ENCODE results near the gene HYOU1.
"Not testable (repeated sequence)": the region's sequence is repeated elsewhere in the genome, so short reads cannot be mapped to it uniquely, and the experiment has no call there.

Gene HYOU1

GRCh38 chr11:119041821-119042514, 15.0 kb downstream of the HYOU1 start:
- TF ChIP-seq CTCF (IDR thresholded peaks at IDR 0.05; ENCODE audit: borderline replicate concordance, extremely low read depth, low read length, poor library complexity, severe bottlenecking) (no peak), EZH2 (IDR thresholded peaks at IDR 0.05; ENCODE audit: borderline replicate concordance, low read depth, low read length, severe bottlenecking) (no peak)
- Histone ChIP-seq H2AFZ (ENCODE audit: low read depth, low read length) (no peak overlapping the region), H3K9ac (ENCODE audit: low read depth, low read length) (no peak overlapping the region), H3K36me3 (ENCODE audit: insufficient read depth, low read length) (peaks cover 25% of the 10 kb centered on the region), H4K20me1 (ENCODE audit: insufficient read depth, low read length) (no peaks in the 10 kb centered on the region), H3K4me3 (ENCODE audit: low read depth in 1 of 2, low read length in 2 of 2) (no peak overlapping the region), H3K9me3 (ENCODE audit: insufficient read depth, low read length, severe bottlenecking) (no peaks in the 10 kb centered on the region), H3K27ac (ENCODE audit: low read length) (no peak overlapping the region), H3K4me2 (ENCODE audit: insufficient read depth, low read length) (no peak overlapping the region), H3K79me2 (ENCODE audit: insufficient read depth, low read length) (no peaks in the 10 kb centered on the region), H3K27me3 (ENCODE audit: insufficient read depth, low read length, poor library complexity) (no peaks in the 10 kb centered on the region), H3K4me1 (ENCODE audit: insufficient read depth, low read length) (no peaks in the 10 kb centered on the region)
- DNase-seq (no peak), ATAC-seq (ENCODE audit: insufficient read depth, low read depth) (0 out of 3 replicates have a peak, but pooled peaks have one; percentile 25)

- H3K4me2 ChIP-seq (ENCODE audit: insufficient read depth, low read length); H4K20me1 ChIP-seq (ENCODE audit: insufficient read depth, low read length); H3K79me2 ChIP-seq (ENCODE audit: insufficient read depth, low read length); H3K4me3 ChIP-seq (ENCODE audit: low read depth in 1 of 2, low read length in 2 of 2); ATAC-seq (ENCODE audit: insufficient read depth, low read depth); H3K27ac ChIP-seq (ENCODE audit: low read length); H3K36me3 ChIP-seq (ENCODE audit: insufficient read depth, low read length); H3K4me1 ChIP-seq (ENCODE audit: insufficient read depth, low read length); H2AFZ ChIP-seq (ENCODE audit: low read depth, low read length); DNase-seq; H3K27me3 ChIP-seq (ENCODE audit: insufficient read depth, low read length, poor library complexity); H3K9ac ChIP-seq (ENCODE audit: low read depth, low read length); H3K9me3 ChIP-seq (ENCODE audit: insufficient read depth, low read length, severe bottlenecking): not testable (repeated sequence)
Observed at GRCh38 chr11:119039471-119039870, 17.5 kb downstream of the HYOU1 start.

- Histone ChIP-seq H3K9ac (ENCODE audit: low read depth, low read length) (no peak overlapping the region), H3K79me2 (ENCODE audit: insufficient read depth, low read length) (no peaks in the 10 kb centered on the region), H3K4me3 (ENCODE audit: low read depth in 1 of 2, low read length in 2 of 2) (no peak overlapping the region), H3K27ac (ENCODE audit: low read length) (no peak overlapping the region), H3K4me1 (ENCODE audit: insufficient read depth, low read length) (no peaks in the 10 kb centered on the region), H4K20me1 (ENCODE audit: insufficient read depth, low read length) (no peaks in the 10 kb centered on the region), H2AFZ (ENCODE audit: low read depth, low read length) (no peak overlapping the region), H3K27me3 (ENCODE audit: insufficient read depth, low read length, poor library complexity) (no peaks in the 10 kb centered on the region), H3K4me2 (ENCODE audit: insufficient read depth, low read length) (no peak overlapping the region), H3K36me3 (ENCODE audit: insufficient read depth, low read length) (no peaks in the 10 kb centered on the region), H3K9me3 (ENCODE audit: insufficient read depth, low read length, severe bottlenecking) (no peaks in the 10 kb centered on the region)
- no peak for ATAC-seq (ENCODE audit: insufficient read depth, low read depth)
- no peak for TF ChIP-seq CTCF (IDR thresholded peaks at IDR 0.05; ENCODE audit: borderline replicate concordance, extremely low read depth, low read length, poor library complexity, severe bottlenecking)
- no peak for TF ChIP-seq EZH2 (IDR thresholded peaks at IDR 0.05; ENCODE audit: borderline replicate concordance, low read depth, low read length, severe bottlenecking)
- no peak for DNase-seq
Observed at GRCh38 chr11:119038884-119039283, 18.1 kb downstream of the HYOU1 start.

- no peaks in the 10 kb centered on the region for H4K20me1 ChIP-seq (ENCODE audit: insufficient read depth, low read length)
- TF ChIP-seq CTCF (IDR thresholded peaks at IDR 0.05; ENCODE audit: borderline replicate concordance, extremely low read depth, low read length, poor library complexity, severe bottlenecking) = no peak
- no peak for TF ChIP-seq EZH2 (IDR thresholded peaks at IDR 0.05; ENCODE audit: borderline replicate concordance, low read depth, low read length, severe bottlenecking)
- no peaks in the 10 kb centered on the region for H3K79me2 ChIP-seq (ENCODE audit: insufficient read depth, low read length)
- no peaks in the 10 kb centered on the region for H3K27me3 ChIP-seq (ENCODE audit: insufficient read depth, low read length, poor library complexity)
- no peak overlapping the region for H3K27ac ChIP-seq (ENCODE audit: low read length)
- DNase-seq = no peak
- H3K4me3 ChIP-seq (ENCODE audit: low read depth in 1 of 2, low read length in 2 of 2) = no peak overlapping the region
- H3K36me3 ChIP-seq (ENCODE audit: insufficient read depth, low read length) = no peaks in the 10 kb centered on the region
- peaks cover 16% of the 10 kb centered on the region for H3K4me1 ChIP-seq (ENCODE audit: insufficient read depth, low read length)
- no peaks in the 10 kb centered on the region for H3K9me3 ChIP-seq (ENCODE audit: insufficient read depth, low read length, severe bottlenecking)
- no peak overlapping the region for H3K4me2 ChIP-seq (ENCODE audit: insufficient read depth, low read length)
- H3K9ac ChIP-seq (ENCODE audit: low read depth, low read length) = no peak overlapping the region
- no peak for ATAC-seq (ENCODE audit: insufficient read depth, low read depth)
- H2AFZ ChIP-seq (ENCODE audit: low read depth, low read length) = no peak overlapping the region
Observed at GRCh38 chr11:119034813-119035212, 22.2 kb downstream of the HYOU1 start.

GRCh38 chr11:119033421-119033820, 23.6 kb downstream of the HYOU1 start:
- H2AFZ ChIP-seq (ENCODE audit: low read depth, low read length); H3K9ac ChIP-seq (ENCODE audit: low read depth, low read length); H3K27me3 ChIP-seq (ENCODE audit: insufficient read depth, low read length, poor library complexity); H4K20me1 ChIP-seq (ENCODE audit: insufficient read depth, low read length); H3K79me2 ChIP-seq (ENCODE audit: insufficient read depth, low read length); H3K4me2 ChIP-seq (ENCODE audit: insufficient read depth, low read length); DNase-seq; ATAC-seq (ENCODE audit: insufficient read depth, low read depth); H3K9me3 ChIP-seq (ENCODE audit: insufficient read depth, low read length, severe bottlenecking); H3K36me3 ChIP-seq (ENCODE audit: insufficient read depth, low read length); H3K4me3 ChIP-seq (ENCODE audit: low read depth in 1 of 2, low read length in 2 of 2); H3K27ac ChIP-seq (ENCODE audit: low read length): not testable (repeated sequence)
- peaks cover 16% of the 10 kb centered on the region for H3K4me1 ChIP-seq (ENCODE audit: insufficient read depth, low read length)

Data from DND-41 (cell line).